Stimulated activated CD4-positive, alpha-beta T cell treated with anti-CD3 and anti-CD28 coated beads, Interleukin-12 subunit alpha, Interleukin-12 subunit beta, amount 100 ng/mL, for 24 hours (primary cell): Measurements from ENCODE around the gene CGB5.
"Not testable (repeated sequence)": the region's sequence is repeated elsewhere in the genome, so short reads cannot be mapped to it uniquely, and the experiment has no call there.

Experiments used
- DNase-seq, 2 experiments: peaks; one replicate each; pipeline ENCODE4 v3.0.0-alpha.2; 2020; ENCODE audit warnings: low read depth in 2 of 2

CGB5 gene

GRCh38 chr19:49043548-49043947 lies at the start of gene CGB5:
Gene CGB5, plus strand, starts transcription at chr19:49043848. Its CDS starts 362 bp downstream, at chr19:49044210.
- DNase-seq = not testable (repeated sequence)

DNA sequence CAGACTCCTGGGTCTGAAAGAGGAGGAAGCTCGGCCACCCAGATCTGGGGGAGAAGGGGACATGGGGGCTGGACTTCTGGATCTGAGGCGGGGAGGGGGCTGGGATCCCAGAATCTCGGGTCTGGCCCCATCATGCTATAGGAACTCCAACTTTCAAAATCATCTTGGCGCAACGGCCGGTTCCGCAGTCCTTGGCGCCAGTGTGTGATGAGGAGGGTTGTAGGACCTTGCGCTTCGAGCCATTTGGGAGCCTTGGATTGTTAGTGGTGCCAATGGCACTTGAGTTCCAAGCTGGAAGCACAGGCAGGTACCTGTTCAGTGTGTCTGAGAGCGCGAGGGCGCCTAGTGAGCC lies 49.6 kb upstream of the CGB5 start:
- DNase-seq = no peak

DNA sequence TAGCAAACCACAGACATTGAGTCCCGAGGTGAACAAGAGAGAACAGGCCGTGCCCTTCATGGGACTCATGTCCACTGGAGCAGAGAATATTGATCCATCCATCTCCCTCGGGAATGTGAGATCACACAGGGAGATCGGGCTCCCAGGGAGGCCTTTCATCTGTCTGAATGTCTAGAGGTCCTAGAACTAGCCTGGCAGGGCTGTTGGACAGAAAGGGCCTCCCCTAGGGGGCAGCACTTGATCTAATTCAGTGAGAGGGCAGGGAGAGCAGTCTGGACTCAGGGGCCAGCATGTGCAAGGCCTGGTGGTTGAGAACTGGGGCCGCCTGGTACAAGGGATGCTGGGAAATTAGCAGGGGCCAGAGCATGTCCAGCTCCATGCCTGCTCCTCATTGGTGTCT lies 45.7 kb upstream of the CGB5 start:
- peak in 1 of 2 experiments; percentile 48 for DNase-seq

DNA sequence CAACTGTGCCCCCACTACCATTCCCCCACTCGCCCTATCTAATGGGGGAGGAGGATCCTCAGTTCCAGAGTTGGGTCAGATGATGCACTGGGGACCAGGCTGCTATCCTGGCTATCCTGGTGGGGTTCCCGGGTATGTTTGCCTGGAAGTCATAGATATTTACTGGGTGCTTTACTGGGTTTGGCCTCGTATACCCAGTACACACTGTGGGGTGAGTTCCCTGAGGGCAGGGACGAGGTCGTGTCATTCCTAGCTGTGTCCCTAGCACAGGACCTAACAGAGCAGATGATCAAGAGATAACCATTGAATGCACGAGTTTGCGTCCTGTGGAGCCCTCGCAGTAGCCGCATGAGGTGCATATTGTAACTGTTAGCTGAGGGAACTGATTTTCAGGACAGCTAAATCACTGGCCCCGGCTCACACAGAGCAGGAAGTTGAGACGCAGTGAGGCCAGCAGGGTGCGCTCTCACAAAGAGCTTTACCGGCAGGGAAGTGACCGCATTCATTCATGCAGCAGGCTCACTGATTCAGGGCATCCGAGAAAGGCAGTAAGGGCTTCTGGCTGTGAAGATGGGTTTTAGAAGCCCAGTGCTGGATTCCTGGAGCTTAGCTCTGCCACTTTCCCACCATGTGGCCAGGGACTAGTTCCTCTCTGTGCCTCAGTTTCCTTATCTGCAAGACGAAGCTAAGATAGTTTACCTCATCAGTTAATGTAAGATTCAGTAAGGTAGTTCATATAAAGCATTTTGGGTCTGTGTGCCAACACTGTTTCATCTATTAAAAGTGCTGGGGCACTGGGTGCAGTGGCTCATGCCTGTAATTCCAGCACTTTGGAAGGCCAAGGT lies 43.9 kb upstream of the CGB5 start:
- peak in 1 of 2 experiments; percentile 61 for DNase-seq

DNA sequence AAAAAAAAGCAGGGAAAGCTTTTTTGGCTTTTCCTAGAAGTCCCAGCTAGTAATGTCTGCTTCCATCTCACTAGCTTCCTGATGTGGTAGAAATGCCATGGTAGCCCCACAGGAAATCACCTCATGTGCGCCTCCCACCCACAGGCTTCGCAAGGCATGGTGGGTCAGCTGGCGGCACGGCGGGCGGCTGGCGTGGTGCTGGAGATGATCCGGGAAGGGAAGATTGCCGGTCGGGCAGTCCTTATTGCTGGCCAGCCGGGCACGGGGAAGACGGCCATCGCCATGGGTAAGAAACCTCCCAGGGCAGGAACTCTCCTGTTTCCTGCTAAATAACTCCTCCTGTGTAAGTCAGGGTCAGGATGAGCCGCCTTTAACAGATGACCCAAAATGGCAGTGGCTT lies 39.5 kb upstream of the CGB5 start:
- no peak for DNase-seq

GRCh38 chr19:49004964-49005614 lies 38.6 kb upstream of the CGB5 start:
- DNase-seq = no peak

DNA sequence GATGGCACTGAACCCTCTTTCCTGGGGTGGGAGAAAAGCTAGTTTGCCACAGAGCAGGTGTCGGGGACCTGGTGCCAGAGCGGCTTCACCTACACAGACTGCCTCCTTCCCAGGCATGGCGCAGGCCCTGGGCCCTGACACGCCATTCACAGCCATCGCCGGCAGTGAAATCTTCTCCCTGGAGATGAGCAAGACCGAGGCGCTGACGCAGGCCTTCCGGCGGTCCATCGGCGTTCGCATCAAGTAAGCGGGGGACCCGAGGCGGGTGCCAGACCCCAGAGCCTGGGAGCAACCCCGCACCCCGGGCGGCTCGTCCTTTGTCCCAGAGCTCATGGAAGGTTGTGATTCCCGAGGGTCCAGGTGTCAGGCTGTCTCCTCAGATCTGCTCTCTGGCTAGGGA lies 36.7 kb upstream of the CGB5 start:
- DNase-seq = no peak

DNA sequence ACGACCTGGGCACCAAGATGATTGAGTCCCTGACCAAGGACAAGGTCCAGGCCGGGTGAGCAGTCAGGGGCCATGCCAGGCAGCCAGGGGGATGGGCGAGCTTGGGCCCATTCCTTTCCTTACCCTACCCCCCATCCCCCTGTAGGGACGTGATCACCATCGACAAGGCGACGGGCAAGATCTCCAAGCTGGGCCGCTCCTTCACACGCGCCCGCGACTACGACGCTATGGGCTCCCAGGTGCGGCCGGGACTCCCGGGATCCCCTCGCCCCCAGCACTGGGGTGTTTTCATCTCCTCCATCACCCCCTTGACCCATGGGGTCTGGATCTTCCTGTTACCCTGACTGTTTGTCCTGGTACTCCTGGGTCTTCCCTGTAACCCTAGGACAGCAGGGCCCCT lies 33.8 kb upstream of the CGB5 start:
- DNase-seq = no peak

- DNase-seq = no peak
These were observed 33.2 kb upstream of the CGB5 start for GRCh38 chr19:49010453-49010852.

- DNase-seq = no peak
These were observed 32.5 kb upstream of the CGB5 start for GRCh38 chr19:49011194-49011593.

DNA sequence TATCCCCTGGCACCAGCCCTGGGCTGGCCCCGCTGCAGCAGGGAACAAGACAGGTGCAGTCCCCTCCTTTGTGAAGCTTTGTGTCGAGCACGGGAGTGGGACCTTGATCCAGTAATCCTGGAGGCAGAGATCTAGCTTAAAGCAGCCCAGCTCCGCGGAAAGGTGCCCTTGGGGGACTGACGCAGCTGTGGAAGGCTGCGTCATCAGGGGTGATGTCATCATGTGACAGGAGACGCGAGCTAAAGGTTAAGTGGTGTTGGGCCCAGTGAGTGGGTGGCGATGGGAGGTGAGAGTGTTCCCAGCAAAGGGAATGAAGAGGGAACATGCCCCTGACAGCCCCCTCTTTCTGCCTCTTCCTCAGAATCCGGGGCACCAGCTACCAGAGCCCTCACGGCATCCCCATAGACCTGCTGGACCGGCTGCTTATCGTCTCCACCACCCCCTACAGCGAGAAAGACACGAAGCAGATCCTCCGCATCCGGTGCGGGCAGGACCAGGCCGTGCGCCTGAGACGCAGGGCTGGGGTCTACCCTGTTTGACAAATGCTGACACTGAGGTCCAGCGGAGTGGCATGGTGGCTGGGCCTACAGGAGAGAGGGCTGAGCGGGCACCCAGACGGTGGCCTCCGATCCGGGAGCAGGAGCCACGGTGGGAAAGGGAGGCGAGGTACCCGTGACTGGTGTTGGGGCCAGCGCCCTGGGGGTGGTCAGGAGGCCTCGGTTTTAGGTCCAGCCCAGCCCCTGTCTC lies 29.4 kb upstream of the CGB5 start:
- DNase-seq = no peak

DNA sequence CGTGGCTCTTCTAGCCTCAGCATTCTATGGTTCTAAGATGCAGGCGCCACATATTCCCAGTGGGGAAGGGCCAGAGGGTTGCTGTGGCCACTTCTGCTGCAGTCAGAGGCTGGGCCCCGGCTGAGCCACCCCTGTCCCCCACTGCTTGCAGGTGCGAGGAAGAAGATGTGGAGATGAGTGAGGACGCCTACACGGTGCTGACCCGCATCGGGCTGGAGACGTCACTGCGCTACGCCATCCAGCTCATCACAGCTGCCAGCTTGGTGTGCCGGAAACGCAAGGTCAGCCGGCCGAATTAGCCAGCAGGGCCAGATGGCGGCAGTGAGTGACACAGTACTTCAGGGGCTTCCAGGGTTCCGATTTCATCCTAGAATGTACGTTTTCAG lies 28.8 kb upstream of the CGB5 start:
- DNase-seq = no peak

DNA sequence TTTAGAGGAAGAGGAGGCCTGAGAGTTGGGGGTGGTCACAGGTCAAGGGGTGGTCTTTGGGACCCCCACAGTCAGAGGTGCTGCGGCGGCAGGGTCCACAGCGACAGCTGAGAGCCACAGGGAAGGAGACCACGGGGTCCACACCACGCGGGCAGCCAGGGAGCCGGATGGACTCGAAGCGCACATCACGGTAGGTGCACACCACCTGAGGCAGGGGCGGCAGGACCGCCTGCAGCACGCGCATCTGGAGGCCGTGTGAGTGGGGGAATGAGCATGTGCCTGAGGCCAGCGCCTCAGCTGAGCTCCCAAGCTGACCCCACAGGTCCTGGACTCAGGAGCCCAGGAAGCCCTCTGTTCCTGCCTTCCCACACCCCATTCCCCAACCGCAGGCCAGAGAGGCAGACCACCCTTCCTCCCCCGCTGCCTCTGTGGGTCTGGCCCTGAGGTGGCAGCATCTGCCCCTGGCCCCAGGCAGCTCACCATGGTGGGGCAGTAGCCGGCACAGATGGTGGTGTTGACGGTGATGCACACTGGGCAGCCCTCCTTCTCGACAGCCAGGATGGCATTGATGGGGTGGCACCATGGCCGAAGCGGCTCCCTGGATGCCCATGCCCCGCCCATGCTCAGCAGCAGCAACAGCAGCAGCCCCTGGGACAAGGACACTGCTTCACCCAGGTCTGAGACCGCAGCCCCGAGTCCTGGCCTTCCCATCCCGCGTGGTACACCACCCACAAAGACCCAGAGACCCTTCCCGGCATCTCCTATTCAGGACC lies 27.4 kb upstream of the CGB5 start:
- no peak for DNase-seq

DNA sequence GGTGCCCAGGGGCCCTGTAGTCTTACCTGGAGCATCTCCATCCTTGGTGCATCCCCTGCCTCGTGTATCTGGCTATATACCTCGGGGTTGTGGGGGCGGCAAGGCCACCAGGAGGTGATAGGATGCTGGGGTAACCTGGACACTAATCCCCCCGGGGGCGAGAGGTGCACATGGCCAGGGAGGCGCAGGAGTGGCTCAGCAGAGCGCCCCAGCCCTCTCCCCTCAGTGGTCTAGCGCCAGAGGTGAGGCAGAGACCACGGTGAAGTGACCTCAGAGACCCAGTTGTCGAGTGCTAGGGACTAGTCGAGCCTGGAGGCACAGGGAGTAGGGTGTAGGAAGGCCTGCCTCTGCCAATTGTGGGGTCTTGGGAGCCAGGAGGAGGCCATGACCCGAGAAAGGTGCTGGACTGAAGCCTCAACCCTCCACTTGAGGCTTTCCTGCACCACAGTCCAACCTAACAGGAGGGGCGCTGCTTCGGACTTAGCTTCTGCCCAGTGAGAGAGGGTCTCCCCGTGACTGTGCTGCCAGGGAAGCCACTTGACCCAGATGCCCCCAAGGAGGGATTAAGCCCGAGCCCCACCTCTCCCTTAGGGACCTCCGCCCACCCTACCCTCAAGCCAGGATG lies 26.5 kb upstream of the CGB5 start, which contains the start of gene LHB:
Gene LHB (minus strand): TSS at position 51 of the 625 bp plus-strand sequence. CDS start 10 bp downstream, at position 41.
- no peak for DNase-seq

- DNase-seq = peak in 1 of 2 experiments; percentile 47
These were observed 25.8 kb upstream of the CGB5 start for GRCh38 chr19:49017666-49018351.

- not testable (repeated sequence) for DNase-seq
These were observed 25.0 kb upstream of the CGB5 start for GRCh38 chr19:49018388-49019241.

DNA sequence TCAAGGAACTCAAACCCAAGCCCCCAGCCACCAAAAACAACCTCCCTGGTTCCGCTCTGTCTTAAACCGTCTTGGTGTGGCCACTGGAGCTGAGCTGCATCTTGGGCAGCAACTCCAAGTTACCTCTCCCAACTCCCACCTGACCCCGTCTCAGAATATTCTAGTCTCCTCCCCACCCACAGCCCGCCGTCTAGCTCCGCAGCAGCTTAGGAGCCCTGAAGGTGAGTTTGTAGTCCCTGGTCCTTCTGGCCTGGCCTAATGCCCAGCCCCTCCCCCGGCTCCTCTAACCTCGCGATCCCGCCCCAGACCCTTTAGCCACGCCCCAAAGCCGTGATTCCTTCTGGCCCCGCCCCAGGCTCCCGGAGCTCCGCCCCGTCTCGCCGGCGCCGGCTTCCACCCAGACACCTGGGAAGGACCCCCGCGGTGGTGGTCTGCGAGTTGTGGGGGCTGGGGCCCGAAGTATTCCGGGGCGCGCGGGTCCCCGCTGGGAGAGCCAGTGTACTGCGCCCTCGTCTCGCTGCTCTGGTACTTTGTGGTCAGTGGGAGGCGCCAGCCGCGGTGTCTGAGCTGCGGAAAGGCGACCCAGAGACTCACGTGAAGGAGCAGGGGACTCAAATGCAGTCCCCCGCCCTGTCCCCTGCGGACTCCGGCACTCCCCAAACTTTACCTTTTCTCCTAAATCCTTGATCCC lies 24.3 kb upstream of the CGB5 start:
- peak in 1 of 2 experiments; percentile 63 for DNase-seq

GRCh38 chr19:49020342-49020741 lies 23.3 kb upstream of the CGB5 start:
- no peak for DNase-seq
